ENCODE data around the gene HOMER3.

HOMER3 gene

GRCh38 chr19:18906605-18907519, 34.2 kb downstream of the HOMER3 start:
- no peak for DNase-seq (ENCODE audit: low read depth in 1 of 2, low spot score in 1 of 2)
- H3K27ac ChIP-seq (replicated peaks) = no peak overlapping the region
- H3K27me3 ChIP-seq (ENCODE audit: insufficient read depth, poor library complexity, severe bottlenecking) = no peaks in the 10 kb centered on the region
- TF ChIP-seq, protein P1, sequence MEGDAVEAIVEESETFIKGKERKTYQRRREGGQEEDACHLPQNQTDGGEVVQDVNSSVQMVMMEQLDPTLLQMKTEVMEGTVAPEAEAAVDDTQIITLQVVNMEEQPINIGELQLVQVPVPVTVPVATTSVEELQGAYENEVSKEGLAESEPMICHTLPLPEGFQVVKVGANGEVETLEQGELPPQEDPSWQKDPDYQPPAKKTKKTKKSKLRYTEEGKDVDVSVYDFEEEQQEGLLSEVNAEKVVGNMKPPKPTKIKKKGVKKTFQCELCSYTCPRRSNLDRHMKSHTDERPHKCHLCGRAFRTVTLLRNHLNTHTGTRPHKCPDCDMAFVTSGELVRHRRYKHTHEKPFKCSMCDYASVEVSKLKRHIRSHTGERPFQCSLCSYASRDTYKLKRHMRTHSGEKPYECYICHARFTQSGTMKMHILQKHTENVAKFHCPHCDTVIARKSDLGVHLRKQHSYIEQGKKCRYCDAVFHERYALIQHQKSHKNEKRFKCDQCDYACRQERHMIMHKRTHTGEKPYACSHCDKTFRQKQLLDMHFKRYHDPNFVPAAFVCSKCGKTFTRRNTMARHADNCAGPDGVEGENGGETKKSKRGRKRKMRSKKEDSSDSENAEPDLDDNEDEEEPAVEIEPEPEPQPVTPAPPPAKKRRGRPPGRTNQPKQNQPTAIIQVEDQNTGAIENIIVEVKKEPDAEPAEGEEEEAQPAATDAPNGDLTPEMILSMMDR (IDR thresholded peaks at IDR 0.05; ENCODE audit: insufficient read depth, low read length) = no peak
- H3K4me3 ChIP-seq (replicated peaks; ENCODE audit: insufficient read depth, low read length) = no peak overlapping the region

- Histone ChIP-seq H3K27me3 (ENCODE audit: insufficient read depth, poor library complexity, severe bottlenecking) (no peaks in the 10 kb centered on the region), H3K27ac (replicated peaks) (no peak overlapping the region), H3K4me3 (replicated peaks; ENCODE audit: insufficient read depth, low read length) (no peak overlapping the region)
- DNase-seq (ENCODE audit: low read depth in 1 of 2, low spot score in 1 of 2) = no peak
- TF ChIP-seq SPI1 (IDR thresholded peaks at IDR 0.05; ENCODE audit: borderline replicate concordance, low read depth) (no peak), POLR2AphosphoS5 (IDR thresholded peaks at IDR 0.05; ENCODE audit: low read depth) (0 out of 2 replicates have a peak, but pooled peaks have one; percentile 21)
Measured at GRCh38 chr19:18905513-18906236, 35.3 kb downstream of the HOMER3 start.

DNA sequence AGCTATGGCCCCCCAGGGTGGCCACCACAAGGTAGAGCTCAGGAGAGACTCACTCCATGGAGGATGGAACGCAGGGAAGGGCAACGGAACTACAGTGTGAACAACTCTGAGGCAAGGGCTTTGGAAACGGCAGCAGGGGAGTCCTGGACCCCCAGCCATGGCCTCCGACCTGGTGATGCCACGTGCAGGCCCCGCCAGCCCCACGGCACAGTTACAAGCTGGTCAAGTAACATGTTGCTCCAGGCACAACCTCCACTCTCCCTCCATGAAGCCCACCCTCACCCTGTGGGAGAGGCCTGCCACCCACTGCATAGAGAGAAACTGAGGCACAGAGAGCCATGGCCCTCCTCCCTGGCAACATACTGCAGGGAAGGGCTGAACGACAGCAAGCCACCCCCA, 36.0 kb downstream of the HOMER3 start:
- Histone ChIP-seq H3K27ac (replicated peaks) (no peak overlapping the region), H3K27me3 (ENCODE audit: insufficient read depth, poor library complexity, severe bottlenecking) (no peaks in the 10 kb centered on the region), H3K4me3 (replicated peaks; ENCODE audit: insufficient read depth, low read length) (no peak overlapping the region)
- no peak for DNase-seq (ENCODE audit: low read depth in 1 of 2, low spot score in 1 of 2)
- TF ChIP-seq GABPA (IDR thresholded peaks at IDR 0.05; ENCODE audit: low read depth) (no peak), REST (IDR thresholded peaks at IDR 0.05; ENCODE audit: insufficient replicate concordance, low read depth) (no peak), POLR2AphosphoS5 (IDR thresholded peaks at IDR 0.05; ENCODE audit: low read depth) (no peak)
- TF ChIP-seq, protein P1 (IDR thresholded peaks at IDR 0.05; ENCODE audit: insufficient read depth, low read length) = no peak

- no peak for DNase-seq (ENCODE audit: low read depth in 1 of 2, low spot score in 1 of 2)
- H3K27ac ChIP-seq (replicated peaks) = no peak overlapping the region
- H3K4me3 ChIP-seq (replicated peaks; ENCODE audit: insufficient read depth, low read length) = no peak overlapping the region
- TF ChIP-seq POLR2AphosphoS5 (IDR thresholded peaks at IDR 0.05; ENCODE audit: low read depth) = no peak; the same call in 1 of the 2 replicates
- TF ChIP-seq SPI1 (IDR thresholded peaks at IDR 0.05; ENCODE audit: borderline replicate concordance, low read depth) = no peak
- TF ChIP-seq, protein P1 (IDR thresholded peaks at IDR 0.05; ENCODE audit: insufficient read depth, low read length) = no peak
- TF ChIP-seq REST (IDR thresholded peaks at IDR 0.05; ENCODE audit: insufficient replicate concordance, low read depth) = no peak
- no peak for TF ChIP-seq GABPA (IDR thresholded peaks at IDR 0.05; ENCODE audit: low read depth)
- no peaks in the 10 kb centered on the region for H3K27me3 ChIP-seq (ENCODE audit: insufficient read depth, poor library complexity, severe bottlenecking)
Measured at GRCh38 chr19:18904334-18905057, 36.5 kb downstream of the HOMER3 start.
